VCaP (cell line): ENCODE results near the gene ZNF785.
"Not testable (repeated sequence)": the region's sequence is repeated elsewhere in the genome, so short reads cannot be mapped to it uniquely, and the experiment has no call there.

ENCODE experiments used
- H3K27ac ChIP-seq: fragments of 450-650 bp; 2 replicates; pipeline ENCODE4 v1.5.1; 2017
- CTCF ChIP-seq: fragments of 450-650 bp; conservative IDR thresholded peaks from 2 replicates; pipeline ENCODE4 v1.5.1; 2017; ENCODE audit warnings: mild to moderate bottlenecking, moderate library complexity

Gene ZNF785

GRCh38 chr16:30600929-30601328 lies 15.4 kb upstream of the ZNF785 start:
- TF ChIP-seq CTCF = no peak

GRCh38 chr16:30600215-30600614 lies 14.7 kb upstream of the ZNF785 start:
- no peak for TF ChIP-seq CTCF
- H3K27ac ChIP-seq = peak overlapping the region; percentile 50

More at GRCh38 chr16:30600929-30601328, 15.4 kb upstream of the ZNF785 start:
- H3K27ac ChIP-seq = peak overlapping the region; percentile 50; the same call in 1 of the 2 replicates

- H3K27ac ChIP-seq = no peak overlapping the region
- TF ChIP-seq CTCF = no peak
Measured at GRCh38 chr16:30592871-30593270, 7.4 kb upstream of the ZNF785 start.

- not testable (repeated sequence) for H3K27ac ChIP-seq
Measured at GRCh38 chr16:30590869-30591268, 5.4 kb upstream of the ZNF785 start.

- H3K27ac ChIP-seq = not testable (repeated sequence)
Measured at GRCh38 chr16:30589582-30589981, 4.1 kb upstream of the ZNF785 start.

- no peak overlapping the region for H3K27ac ChIP-seq
- no peak for TF ChIP-seq CTCF
Measured at GRCh38 chr16:30588651-30589050, 3.2 kb upstream of the ZNF785 start.

GRCh38 chr16:30585022-30585399 lies 486 bp downstream of the ZNF785 start:
- TF ChIP-seq CTCF = no peak
- peak overlapping the region; percentile 86 for H3K27ac ChIP-seq

- no peak for TF ChIP-seq CTCF
- no peak overlapping the region for H3K27ac ChIP-seq
Measured at GRCh38 chr16:30582611-30583340, 2.7 kb downstream of the ZNF785 start.

- no peak for TF ChIP-seq CTCF
- no peak overlapping the region for H3K27ac ChIP-seq
Measured at GRCh38 chr16:30581457-30581856, 4.0 kb downstream of the ZNF785 start.
